ENCODE data around the gene SEC14L5. TPM values are rescaled to one million over a fixed set of nuclear protein-coding genes. Genes with fewer than 3 reads are reported as not detected.

The SEC14L5 gene
- total RNA-seq, 1 experiment from 2014 or later: not detected

DNA sequence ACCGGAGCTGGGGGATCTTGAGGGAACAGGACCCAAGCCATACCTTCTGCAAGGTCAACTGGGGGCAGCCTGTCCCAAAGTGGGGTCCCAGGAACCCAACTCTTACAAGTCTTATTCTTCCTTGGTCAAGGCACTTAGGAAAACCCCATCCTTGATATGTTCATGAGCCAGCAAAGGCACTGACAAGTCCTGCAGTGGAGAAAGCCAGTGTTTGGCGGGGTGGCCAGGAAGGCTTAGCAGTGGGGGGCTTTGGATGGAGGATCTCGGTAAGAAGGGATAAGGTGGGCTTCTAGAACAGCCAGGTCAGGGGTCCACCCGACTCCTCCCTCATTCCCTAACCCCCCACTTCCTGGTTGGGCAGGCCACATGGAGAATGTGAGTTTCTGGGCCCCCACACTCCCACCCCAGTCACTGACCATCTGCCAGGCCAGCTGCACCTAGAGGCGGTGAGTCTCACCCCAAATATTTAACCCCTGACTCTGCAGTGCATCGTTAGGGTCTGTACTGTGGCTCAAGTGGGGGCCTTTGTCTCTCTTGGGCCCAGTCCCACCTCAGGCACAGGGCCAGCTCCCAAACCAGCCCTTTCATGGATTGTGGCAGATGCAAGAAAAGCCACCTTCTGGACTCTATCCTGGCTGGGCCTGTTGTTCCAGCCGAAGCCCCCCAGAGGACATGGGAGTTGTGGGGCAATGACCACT, 43.5 kb upstream of the SEC14L5 start:
- Histone ChIP-seq H3K27ac (ENCODE audit: low read length) (no peak overlapping the region), H4K20me1 (ENCODE audit: insufficient read depth, low read depth, low read length) (no peaks in the 10 kb centered on the region), H2AFZ (ENCODE audit: low read length) (no peak overlapping the region), H3K4me2 (ENCODE audit: low read depth, low read length, poor library complexity, severe bottlenecking) (no peak overlapping the region), H3K4me3 (ENCODE audit: low read length) (no peak overlapping the region), H3K9ac (ENCODE audit: low read length) (no peak overlapping the region), H3K9me2 (replicated peaks; ENCODE audit: insufficient read depth, low read length) (no peaks in the 10 kb centered on the region), H3K79me2 (ENCODE audit: low read length) (no peaks in the 10 kb centered on the region), H3K4me1 (ENCODE audit: low read length) (no peaks in the 10 kb centered on the region), H3K36me3 (ENCODE audit: insufficient read depth, low read length) (no peaks in the 10 kb centered on the region), H3K9me3 (ENCODE audit: low read length) (no peaks in the 10 kb centered on the region), H3K27me3 (ENCODE audit: low read length) (no peaks in the 10 kb centered on the region)
- DNase-seq: no peak

DNA sequence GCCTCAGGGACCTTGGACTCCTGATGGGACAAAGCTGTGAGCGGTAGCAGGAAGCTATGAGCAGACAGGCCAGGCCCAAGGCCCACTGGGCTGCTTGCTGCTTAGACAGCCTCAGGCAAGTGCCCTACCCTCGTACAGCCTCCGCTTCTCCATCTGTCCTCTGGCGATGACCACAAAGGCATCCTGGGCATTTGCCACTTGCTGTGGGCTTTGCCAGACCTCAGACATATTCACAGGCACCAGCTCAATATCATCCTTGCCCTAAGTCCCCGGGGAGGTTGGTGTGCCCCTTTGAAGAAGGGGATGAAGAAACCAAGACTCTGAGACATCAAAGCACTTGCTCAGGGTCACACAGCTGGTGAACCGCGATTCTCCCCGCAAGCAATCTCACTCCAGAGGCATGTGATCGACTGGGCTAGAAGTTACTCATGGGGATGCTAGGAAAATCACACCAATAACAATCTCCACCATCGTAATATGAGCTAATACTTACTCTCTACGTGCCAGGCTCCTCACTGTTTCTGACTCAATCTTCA, 42.8 kb upstream of the SEC14L5 start:
- Histone ChIP-seq H3K9ac (ENCODE audit: low read length) (no peak overlapping the region), H3K79me2 (ENCODE audit: low read length) (no peaks in the 10 kb centered on the region)

GRCh38 chr16:4917117-4917516, 41.0 kb upstream of the SEC14L5 start:
- Histone ChIP-seq H3K9me2 (replicated peaks; ENCODE audit: insufficient read depth, low read length) (no peaks in the 10 kb centered on the region), H3K9ac (ENCODE audit: low read length) (no peak overlapping the region), H4K20me1 (ENCODE audit: insufficient read depth, low read depth, low read length) (no peaks in the 10 kb centered on the region), H3K27ac (ENCODE audit: low read length) (no peak overlapping the region), H3K27me3 (ENCODE audit: low read length) (no peaks in the 10 kb centered on the region), H3K4me3 (ENCODE audit: low read length) (no peak overlapping the region), H3K79me2 (ENCODE audit: low read length) (no peaks in the 10 kb centered on the region), H2AFZ (ENCODE audit: low read length) (no peak overlapping the region), H3K36me3 (ENCODE audit: insufficient read depth, low read length) (no peaks in the 10 kb centered on the region), H3K9me3 (ENCODE audit: low read length) (no peaks in the 10 kb centered on the region), H3K4me1 (ENCODE audit: low read length) (no peaks in the 10 kb centered on the region), H3K4me2 (ENCODE audit: low read depth, low read length, poor library complexity, severe bottlenecking) (no peak overlapping the region)
- DNase-seq: no peak

More for the DNA sequence above, 42.8 kb upstream of the SEC14L5 start:
- Histone ChIP-seq H4K20me1 (ENCODE audit: insufficient read depth, low read depth, low read length) (no peaks in the 10 kb centered on the region), H3K9me3 (ENCODE audit: low read length) (no peaks in the 10 kb centered on the region), H2AFZ (ENCODE audit: low read length) (no peak overlapping the region), H3K27me3 (ENCODE audit: low read length) (no peaks in the 10 kb centered on the region), H3K4me1 (ENCODE audit: low read length) (no peaks in the 10 kb centered on the region), H3K4me3 (ENCODE audit: low read length) (no peak overlapping the region), H3K36me3 (ENCODE audit: insufficient read depth, low read length) (no peaks in the 10 kb centered on the region), H3K4me2 (ENCODE audit: low read depth, low read length, poor library complexity, severe bottlenecking) (no peak overlapping the region), H3K9me2 (replicated peaks; ENCODE audit: insufficient read depth, low read length) (no peaks in the 10 kb centered on the region), H3K27ac (ENCODE audit: low read length) (no peak overlapping the region)
- no peak for DNase-seq

- no peaks in the 10 kb centered on the region for H3K4me1 ChIP-seq (ENCODE audit: low read length)
- H3K9me2 ChIP-seq (replicated peaks; ENCODE audit: insufficient read depth, low read length): no peaks in the 10 kb centered on the region
- H3K27me3 ChIP-seq (ENCODE audit: low read length): no peaks in the 10 kb centered on the region
- no peaks in the 10 kb centered on the region for H4K20me1 ChIP-seq (ENCODE audit: insufficient read depth, low read depth, low read length)
- H3K9me3 ChIP-seq (ENCODE audit: low read length): no peaks in the 10 kb centered on the region
- no peak for DNase-seq
- H2AFZ ChIP-seq (ENCODE audit: low read length): no peak overlapping the region
- H3K4me2 ChIP-seq (ENCODE audit: low read depth, low read length, poor library complexity, severe bottlenecking): no peak overlapping the region
- H3K27ac ChIP-seq (ENCODE audit: low read length): no peak overlapping the region
- H3K4me3 ChIP-seq (ENCODE audit: low read length): no peak overlapping the region
- no peaks in the 10 kb centered on the region for H3K36me3 ChIP-seq (ENCODE audit: insufficient read depth, low read length)
- no peak overlapping the region for H3K9ac ChIP-seq (ENCODE audit: low read length)
- no peaks in the 10 kb centered on the region for H3K79me2 ChIP-seq (ENCODE audit: low read length)
Measured at GRCh38 chr16:4918781-4919251, 39.3 kb upstream of the SEC14L5 start.

GRCh38 chr16:4920826-4921225, 37.3 kb upstream of the SEC14L5 start:
- no peak overlapping the region for H3K4me3 ChIP-seq (ENCODE audit: low read length)
- no peaks in the 10 kb centered on the region for H3K79me2 ChIP-seq (ENCODE audit: low read length)
- DNase-seq: no peak
- no peaks in the 10 kb centered on the region for H3K36me3 ChIP-seq (ENCODE audit: insufficient read depth, low read length)
- H3K4me2 ChIP-seq (ENCODE audit: low read depth, low read length, poor library complexity, severe bottlenecking): no peak overlapping the region
- no peak overlapping the region for H3K27ac ChIP-seq (ENCODE audit: low read length)
- no peak overlapping the region for H3K9ac ChIP-seq (ENCODE audit: low read length)
- H3K9me3 ChIP-seq (ENCODE audit: low read length): no peaks in the 10 kb centered on the region
- no peak overlapping the region for H2AFZ ChIP-seq (ENCODE audit: low read length)
- no peaks in the 10 kb centered on the region for H3K4me1 ChIP-seq (ENCODE audit: low read length)
- no peaks in the 10 kb centered on the region for H3K27me3 ChIP-seq (ENCODE audit: low read length)
- H4K20me1 ChIP-seq (ENCODE audit: insufficient read depth, low read depth, low read length): no peaks in the 10 kb centered on the region
- no peaks in the 10 kb centered on the region for H3K9me2 ChIP-seq (replicated peaks; ENCODE audit: insufficient read depth, low read length)

GRCh38 chr16:4922721-4923342, 35.3 kb upstream of the SEC14L5 start:
- no peaks in the 10 kb centered on the region for H3K36me3 ChIP-seq (ENCODE audit: insufficient read depth, low read length)
- H3K4me3 ChIP-seq (ENCODE audit: low read length): no peak overlapping the region
- H2AFZ ChIP-seq (ENCODE audit: low read length): no peak overlapping the region
- no peaks in the 10 kb centered on the region for H3K4me1 ChIP-seq (ENCODE audit: low read length)
- no peaks in the 10 kb centered on the region for H3K27me3 ChIP-seq (ENCODE audit: low read length)
- no peaks in the 10 kb centered on the region for H3K9me2 ChIP-seq (replicated peaks; ENCODE audit: insufficient read depth, low read length)
- no peak overlapping the region for H3K9ac ChIP-seq (ENCODE audit: low read length)
- DNase-seq: no peak
- peaks cover 6% of the 10 kb centered on the region; the same call in 1 of the 2 replicates for H3K9me3 ChIP-seq (ENCODE audit: low read length)
- H3K79me2 ChIP-seq (ENCODE audit: low read length): no peaks in the 10 kb centered on the region
- no peak overlapping the region for H3K27ac ChIP-seq (ENCODE audit: low read length)
- no peaks in the 10 kb centered on the region for H4K20me1 ChIP-seq (ENCODE audit: insufficient read depth, low read depth, low read length)
- no peak overlapping the region for H3K4me2 ChIP-seq (ENCODE audit: low read depth, low read length, poor library complexity, severe bottlenecking)

GRCh38 chr16:4923853-4924252, 34.3 kb upstream of the SEC14L5 start:
- no peaks in the 10 kb centered on the region for H3K9me2 ChIP-seq (replicated peaks; ENCODE audit: insufficient read depth, low read length)
- H3K9me3 ChIP-seq (ENCODE audit: low read length): peaks cover 6% of the 10 kb centered on the region; the same call in 1 of the 2 replicates
- H4K20me1 ChIP-seq (ENCODE audit: insufficient read depth, low read depth, low read length): no peaks in the 10 kb centered on the region
- no peak overlapping the region for H2AFZ ChIP-seq (ENCODE audit: low read length)
- DNase-seq: no peak
- no peaks in the 10 kb centered on the region for H3K27me3 ChIP-seq (ENCODE audit: low read length)
- H3K4me1 ChIP-seq (ENCODE audit: low read length): no peaks in the 10 kb centered on the region
- H3K4me3 ChIP-seq (ENCODE audit: low read length): no peak overlapping the region
- H3K27ac ChIP-seq (ENCODE audit: low read length): no peak overlapping the region
- H3K4me2 ChIP-seq (ENCODE audit: low read depth, low read length, poor library complexity, severe bottlenecking): no peak overlapping the region
- H3K36me3 ChIP-seq (ENCODE audit: insufficient read depth, low read length): no peaks in the 10 kb centered on the region
- H3K9ac ChIP-seq (ENCODE audit: low read length): no peak overlapping the region
- no peaks in the 10 kb centered on the region for H3K79me2 ChIP-seq (ENCODE audit: low read length)

GRCh38 chr16:4924593-4925292, 33.4 kb upstream of the SEC14L5 start:
- no peak overlapping the region for H3K4me3 ChIP-seq (ENCODE audit: low read length)
- H4K20me1 ChIP-seq (ENCODE audit: insufficient read depth, low read depth, low read length): no peaks in the 10 kb centered on the region
- H3K79me2 ChIP-seq (ENCODE audit: low read length): no peaks in the 10 kb centered on the region
- H3K9me2 ChIP-seq (replicated peaks; ENCODE audit: insufficient read depth, low read length): no peaks in the 10 kb centered on the region
- no peak overlapping the region for H3K4me2 ChIP-seq (ENCODE audit: low read depth, low read length, poor library complexity, severe bottlenecking)
- H3K9ac ChIP-seq (ENCODE audit: low read length): no peak overlapping the region
- DNase-seq: no peak
- H3K9me3 ChIP-seq (ENCODE audit: low read length): peaks cover 6% of the 10 kb centered on the region; the same call in 1 of the 2 replicates
- H3K27ac ChIP-seq (ENCODE audit: low read length): no peak overlapping the region
- no peaks in the 10 kb centered on the region for H3K36me3 ChIP-seq (ENCODE audit: insufficient read depth, low read length)
- no peaks in the 10 kb centered on the region for H3K27me3 ChIP-seq (ENCODE audit: low read length)
- no peaks in the 10 kb centered on the region for H3K4me1 ChIP-seq (ENCODE audit: low read length)
- no peak overlapping the region for H2AFZ ChIP-seq (ENCODE audit: low read length)

All from Karpas-422 (cell line).